ENCODE measurements around the gene DOCK2. TPM values are rescaled to one million over a fixed set of nuclear protein-coding genes. Genes with fewer than 3 reads are reported as not detected.

Gene DOCK2
- total RNA-seq, 2 experiments from 2014 or later: 161 to 205 TPM

DNA sequence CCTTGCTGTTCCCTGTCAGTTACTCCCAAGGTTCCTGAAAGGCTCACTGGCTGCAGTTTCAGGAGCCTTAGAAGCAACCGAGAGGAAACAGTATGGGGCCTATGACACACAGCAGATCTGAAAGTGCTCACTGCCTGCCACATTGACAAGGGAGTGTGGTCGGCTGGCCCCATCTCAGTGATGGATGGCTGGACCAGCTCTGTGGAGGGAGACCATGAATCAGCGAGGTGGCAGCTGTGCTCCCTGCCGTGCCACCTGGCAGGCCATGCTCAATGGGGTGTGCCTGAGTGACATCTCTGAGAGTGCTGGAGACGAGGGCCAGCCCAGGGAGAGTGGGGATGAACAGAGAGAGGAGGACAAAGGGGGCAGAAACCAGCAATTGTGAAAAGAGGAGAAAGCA, 49.1 kb downstream of the DOCK2 start:
- peak; percentile 26 for DNase-seq (ENCODE audit: low spot score)
- H3K9me3 ChIP-seq (ENCODE audit: low read length): no peaks in the 10 kb centered on the region
- CTCF ChIA-PET (ENCODE audit: unreplicated experiment): no interaction called here

GRCh38 chr5:169688106-169688505, 51.0 kb downstream of the DOCK2 start:
- ChIA-PET CTCF (ENCODE audit: unreplicated experiment) (no interaction called here), POLR2A (interaction anchor here (1.1 to 1.9 kb wide), 3 partner anchors 10 to 17 kb away, joined by 3 to 5 read pairs (median 4); no protein-coding TSS in a partner anchor)
- Histone ChIP-seq H3K9me3 (ENCODE audit: low read length) (no peaks in the 10 kb centered on the region), H3K36me3 (ENCODE audit: insufficient read depth, low read length) (peaks cover 97% of the 10 kb centered on the region), H3K4me2 (ENCODE audit: low read length) (no peak overlapping the region), H3K79me2 (ENCODE audit: insufficient read depth, low read depth, low read length) (no peaks in the 10 kb centered on the region), H3K9me2 (ENCODE audit: insufficient read depth, low read length) (no peaks in the 10 kb centered on the region), H2AFZ (ENCODE audit: low read length) (no peak overlapping the region), H3K27ac (ENCODE audit: low read depth, low read length, poor library complexity, severe bottlenecking) (no peak overlapping the region), H3K4me3 (ENCODE audit: low read depth, low read length, poor library complexity, severe bottlenecking) (no peak overlapping the region), H4K20me1 (ENCODE audit: insufficient read depth, low read length) (no peaks in the 10 kb centered on the region), H3K4me1 (ENCODE audit: insufficient read depth, low read length, poor library complexity, severe bottlenecking) (no peaks in the 10 kb centered on the region)
- TF ChIP-seq EZH2phosphoT487 (IDR thresholded peaks at IDR 0.05; ENCODE audit: borderline replicate concordance, low read depth, low read length) (no peak), CTCF (conservative IDR thresholded peaks at IDR 0.05; ENCODE audit: low read length) (no peak)
- no peak for DNase-seq (ENCODE audit: low spot score)
- intact Hi-C loops (cut with micrococcal nuclease; ENCODE audit: unreplicated experiment): no loop called here
- BruUV-seq (replicated peaks): no TSS peak

More for the DNA sequence above, 49.1 kb downstream of the DOCK2 start:
- Histone ChIP-seq H3K27ac (ENCODE audit: low read depth, low read length, poor library complexity, severe bottlenecking) (no peak overlapping the region), H2AFZ (ENCODE audit: low read length) (no peak overlapping the region), H4K20me1 (ENCODE audit: insufficient read depth, low read length) (no peaks in the 10 kb centered on the region), H3K36me3 (ENCODE audit: insufficient read depth, low read length) (peaks cover 100% of the 10 kb centered on the region), H3K79me2 (ENCODE audit: insufficient read depth, low read depth, low read length) (no peaks in the 10 kb centered on the region), H3K4me3 (ENCODE audit: low read depth, low read length, poor library complexity, severe bottlenecking) (no peak overlapping the region), H3K4me1 (ENCODE audit: insufficient read depth, low read length, poor library complexity, severe bottlenecking) (no peaks in the 10 kb centered on the region), H3K9me2 (ENCODE audit: insufficient read depth, low read length) (0 out of 2 replicates have a peak, but pooled peaks cover 3% of the 10 kb centered on the region), H3K4me2 (ENCODE audit: low read length) (no peak overlapping the region)
- intact Hi-C loops (cut with micrococcal nuclease; ENCODE audit: unreplicated experiment): no loop called here
- POLR2A ChIA-PET: no interaction called here
- TF ChIP-seq CTCF (conservative IDR thresholded peaks at IDR 0.05; ENCODE audit: low read length): no peak
- no peak for TF ChIP-seq EZH2phosphoT487 (IDR thresholded peaks at IDR 0.05; ENCODE audit: borderline replicate concordance, low read depth, low read length)
- BruUV-seq (replicated peaks): no TSS peak

DNA sequence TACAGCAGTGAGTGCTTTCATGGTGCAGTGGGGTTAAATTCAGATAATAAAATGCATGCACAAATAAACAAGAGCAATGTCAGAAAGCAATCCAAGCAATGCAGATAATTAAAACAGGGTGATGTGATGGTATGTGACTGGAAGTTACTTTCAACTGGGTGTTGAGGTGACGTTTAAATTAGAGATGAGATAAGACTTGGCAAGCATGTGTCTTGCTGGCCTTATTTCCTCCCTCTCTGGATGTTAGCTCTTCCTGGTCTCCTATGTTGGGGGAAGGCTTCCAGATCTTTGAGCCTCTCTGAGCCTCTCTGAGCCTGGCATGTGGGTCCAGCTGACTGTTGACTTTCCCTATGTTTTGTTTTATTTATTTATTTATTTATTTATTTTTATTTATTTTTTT, 54.4 kb downstream of the DOCK2 start:
- H3K4me2 ChIP-seq (ENCODE audit: low read length): no peak overlapping the region
- CTCF ChIA-PET (ENCODE audit: unreplicated experiment): no interaction called here
- H3K9me3 ChIP-seq (ENCODE audit: low read length): no peaks in the 10 kb centered on the region
- no peak overlapping the region for H3K4me3 ChIP-seq (ENCODE audit: low read depth, low read length, poor library complexity, severe bottlenecking)
- POLR2A ChIA-PET: no interaction called here
- H2AFZ ChIP-seq (ENCODE audit: low read length): no peak overlapping the region
- TF ChIP-seq EZH2phosphoT487 (IDR thresholded peaks at IDR 0.05; ENCODE audit: borderline replicate concordance, low read depth, low read length) (no peak), CTCF (conservative IDR thresholded peaks at IDR 0.05; ENCODE audit: low read length) (no peak)
- BruUV-seq (replicated peaks): no TSS peak
- intact Hi-C loops (cut with micrococcal nuclease; ENCODE audit: unreplicated experiment): no loop called here
- peaks cover 97% of the 10 kb centered on the region for H3K36me3 ChIP-seq (ENCODE audit: insufficient read depth, low read length)
- DNase-seq (ENCODE audit: low spot score): no peak
- H4K20me1 ChIP-seq (ENCODE audit: insufficient read depth, low read length): no peaks in the 10 kb centered on the region
- H3K79me2 ChIP-seq (ENCODE audit: insufficient read depth, low read depth, low read length): no peaks in the 10 kb centered on the region
- no peak overlapping the region for H3K27ac ChIP-seq (ENCODE audit: low read depth, low read length, poor library complexity, severe bottlenecking)
- H3K9me2 ChIP-seq (ENCODE audit: insufficient read depth, low read length): no peaks in the 10 kb centered on the region
- H3K4me1 ChIP-seq (ENCODE audit: insufficient read depth, low read length, poor library complexity, severe bottlenecking): no peaks in the 10 kb centered on the region

All from OCI-LY7 (cell line).